Measurements from ENCODE around the gene BCAS2. TPM values are rescaled to one million over a fixed set of nuclear protein-coding genes. Genes with fewer than 3 reads are reported as not detected.

Gene BCAS2
- total RNA-seq, 2 experiments from 2014 or later: 39.3 to 40.8 TPM

GRCh38 chr1:114524944-114525343, 56.5 kb downstream of the BCAS2 start:
- CTCF ChIA-PET (ENCODE audit: unreplicated experiment): no interaction called here
- POLR2A ChIA-PET: interaction anchor here (0.6 to 1.6 kb wide), 3 partner anchors 13 to 56 kb away, joined by 5 to 13 read pairs (median 6); partner anchors contain the start of gene BCAS2
- no peak for TF ChIP-seq CTCF (conservative IDR thresholded peaks at IDR 0.05; ENCODE audit: low read length)
- TF ChIP-seq EZH2phosphoT487 (IDR thresholded peaks at IDR 0.05; ENCODE audit: borderline replicate concordance, low read depth, low read length): no peak
- Histone ChIP-seq H3K4me2 (ENCODE audit: low read length) (no peak overlapping the region), H3K36me3 (ENCODE audit: insufficient read depth, low read length) (no peaks in the 10 kb centered on the region), H3K27ac (ENCODE audit: low read depth, low read length, poor library complexity, severe bottlenecking) (no peak overlapping the region), H3K9me2 (ENCODE audit: insufficient read depth, low read length) (no peaks in the 10 kb centered on the region), H3K4me3 (ENCODE audit: low read depth, low read length, poor library complexity, severe bottlenecking) (no peak overlapping the region), H3K9me3 (ENCODE audit: low read length) (no peaks in the 10 kb centered on the region), H3K79me2 (ENCODE audit: insufficient read depth, low read depth, low read length) (no peaks in the 10 kb centered on the region), H3K4me1 (ENCODE audit: insufficient read depth, low read length, poor library complexity, severe bottlenecking) (no peaks in the 10 kb centered on the region), H2AFZ (ENCODE audit: low read length) (peak overlapping the region; percentile 6; the same call in 1 of the 2 replicates), H4K20me1 (ENCODE audit: insufficient read depth, low read length) (no peaks in the 10 kb centered on the region)
- BruUV-seq (replicated peaks): no TSS peak
- peak; percentile 19 for DNase-seq (ENCODE audit: low spot score)
- intact Hi-C loops (cut with micrococcal nuclease; ENCODE audit: unreplicated experiment): no loop called here

GRCh38 chr1:114522264-114522575, 59.2 kb downstream of the BCAS2 start:
- Histone ChIP-seq H2AFZ (ENCODE audit: low read length) (no peak overlapping the region), H3K79me2 (ENCODE audit: insufficient read depth, low read depth, low read length) (no peaks in the 10 kb centered on the region), H4K20me1 (ENCODE audit: insufficient read depth, low read length) (no peaks in the 10 kb centered on the region), H3K9me2 (ENCODE audit: insufficient read depth, low read length) (no peaks in the 10 kb centered on the region), H3K27ac (ENCODE audit: low read depth, low read length, poor library complexity, severe bottlenecking) (no peak overlapping the region), H3K36me3 (ENCODE audit: insufficient read depth, low read length) (no peaks in the 10 kb centered on the region), H3K4me1 (ENCODE audit: insufficient read depth, low read length, poor library complexity, severe bottlenecking) (no peaks in the 10 kb centered on the region), H3K4me3 (ENCODE audit: low read depth, low read length, poor library complexity, severe bottlenecking) (no peak overlapping the region), H3K9me3 (ENCODE audit: low read length) (no peaks in the 10 kb centered on the region), H3K4me2 (ENCODE audit: low read length) (no peak overlapping the region)
- TF ChIP-seq CTCF (conservative IDR thresholded peaks at IDR 0.05; ENCODE audit: low read length) (no peak), EZH2phosphoT487 (IDR thresholded peaks at IDR 0.05; ENCODE audit: borderline replicate concordance, low read depth, low read length) (no peak)
- BruUV-seq (replicated peaks): no TSS peak
- DNase-seq (ENCODE audit: low spot score): no peak
- intact Hi-C loops (cut with micrococcal nuclease; ENCODE audit: unreplicated experiment): no loop called here
- CTCF ChIA-PET (ENCODE audit: unreplicated experiment): no interaction called here
- POLR2A ChIA-PET: interaction anchor here (0.7 kb wide), 1 partner anchor 145 kb away, joined by 3 read pairs; no protein-coding TSS in a partner anchor

GRCh38 chr1:114521396-114522263, 59.8 kb downstream of the BCAS2 start:
- Histone ChIP-seq H3K9me2 (ENCODE audit: insufficient read depth, low read length) (no peaks in the 10 kb centered on the region), H3K4me3 (ENCODE audit: low read depth, low read length, poor library complexity, severe bottlenecking) (no peak overlapping the region), H3K4me1 (ENCODE audit: insufficient read depth, low read length, poor library complexity, severe bottlenecking) (no peaks in the 10 kb centered on the region), H3K4me2 (ENCODE audit: low read length) (no peak overlapping the region), H3K36me3 (ENCODE audit: insufficient read depth, low read length) (no peaks in the 10 kb centered on the region), H4K20me1 (ENCODE audit: insufficient read depth, low read length) (no peaks in the 10 kb centered on the region), H3K79me2 (ENCODE audit: insufficient read depth, low read depth, low read length) (no peaks in the 10 kb centered on the region), H3K27ac (ENCODE audit: low read depth, low read length, poor library complexity, severe bottlenecking) (no peak overlapping the region), H2AFZ (ENCODE audit: low read length) (no peak overlapping the region), H3K9me3 (ENCODE audit: low read length) (no peaks in the 10 kb centered on the region)
- no peak for TF ChIP-seq CTCF (conservative IDR thresholded peaks at IDR 0.05; ENCODE audit: low read length)
- no peak for TF ChIP-seq EZH2phosphoT487 (IDR thresholded peaks at IDR 0.05; ENCODE audit: borderline replicate concordance, low read depth, low read length)
- intact Hi-C loops (cut with micrococcal nuclease; ENCODE audit: unreplicated experiment): no loop called here
- no peak for DNase-seq (ENCODE audit: low spot score)
- POLR2A ChIA-PET: no interaction called here
- CTCF ChIA-PET (ENCODE audit: unreplicated experiment): no interaction called here
- no TSS peak for BruUV-seq (replicated peaks)

All from OCI-LY7 (cell line).